ENCODE data around the gene GALR2. TPM values are rescaled to one million over a fixed set of nuclear protein-coding genes. Genes with fewer than 3 reads are reported as not detected.

Gene GALR2
- total RNA-seq = not detected in 2 replicates
- long read RNA-seq = 0 reads

- no peak within 1 kb of the TSS for H3K27ac Mint-ChIP-seq (ENCODE audit: unreplicated experiment)
- H3K4me3 Mint-ChIP-seq = peak within 1 kb of the TSS; percentile 78
- peaks cover 67% of the 10 kb centered on the region for H3K27me3 Mint-ChIP-seq (ENCODE audit: low read depth)
- H3K36me3 Mint-ChIP-seq (ENCODE audit: low read depth) = no peaks in the 10 kb centered on the region
- TF ChIP-seq CTCF (conservative IDR thresholded peaks at IDR 0.05) = no peak
- H3K9me3 Mint-ChIP-seq = no peaks in the 10 kb centered on the region
- peak; percentile 9 for DNase-seq (ENCODE audit: low read depth, low spot score)
- H3K4me1 Mint-ChIP-seq = peaks cover 35% of the 10 kb centered on the region
These were observed at the start of gene GALR2 for GRCh38 chr17:76074390-76075363. TSS of gene GALR2 (plus strand) at chr17:76074781. CDS start at chr17:76074884, 103 bp downstream.

DNA sequence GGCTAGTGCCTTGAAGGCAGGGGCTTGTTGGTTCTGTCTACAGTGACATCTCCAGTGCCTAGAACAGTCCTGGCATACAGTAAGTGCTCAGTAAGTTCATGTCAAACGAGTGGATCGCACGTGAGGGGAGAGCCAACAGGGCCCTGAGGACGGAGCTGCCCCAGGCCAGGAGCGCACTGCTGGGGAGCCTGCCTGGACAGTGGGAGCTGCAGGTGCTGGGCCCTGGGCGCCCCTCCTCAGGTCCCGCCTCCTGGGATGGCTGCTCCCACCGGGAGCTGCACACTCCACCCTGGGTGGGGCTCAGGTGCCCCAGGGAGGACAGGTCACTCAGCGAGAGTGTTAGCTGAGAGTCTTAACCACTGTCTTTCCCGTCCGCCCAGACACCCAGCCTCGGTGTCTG, 49.3 kb upstream of the GALR2 start:
- Mint-ChIP-seq H3K27me3 (ENCODE audit: low read depth) (no peaks in the 10 kb centered on the region), H3K27ac (ENCODE audit: unreplicated experiment) (no peak overlapping the region), H3K4me3 (no peak overlapping the region), H3K36me3 (ENCODE audit: low read depth) (no peaks in the 10 kb centered on the region), H3K9me3 (no peaks in the 10 kb centered on the region), H3K4me1 (peaks cover 14% of the 10 kb centered on the region)
- no peak for DNase-seq (ENCODE audit: low read depth, low spot score)
- no peak for TF ChIP-seq CTCF (conservative IDR thresholded peaks at IDR 0.05)

GRCh38 chr17:76026714-76027158, 47.8 kb upstream of the GALR2 start:
- Mint-ChIP-seq H3K4me3 (no peak overlapping the region), H3K9me3 (no peaks in the 10 kb centered on the region), H3K36me3 (ENCODE audit: low read depth) (no peaks in the 10 kb centered on the region), H3K27ac (ENCODE audit: unreplicated experiment) (no peak overlapping the region), H3K27me3 (ENCODE audit: low read depth) (no peaks in the 10 kb centered on the region), H3K4me1 (peaks cover 14% of the 10 kb centered on the region)
- TF ChIP-seq CTCF (conservative IDR thresholded peaks at IDR 0.05) = no peak
- no peak for DNase-seq (ENCODE audit: low read depth, low spot score)

DNA sequence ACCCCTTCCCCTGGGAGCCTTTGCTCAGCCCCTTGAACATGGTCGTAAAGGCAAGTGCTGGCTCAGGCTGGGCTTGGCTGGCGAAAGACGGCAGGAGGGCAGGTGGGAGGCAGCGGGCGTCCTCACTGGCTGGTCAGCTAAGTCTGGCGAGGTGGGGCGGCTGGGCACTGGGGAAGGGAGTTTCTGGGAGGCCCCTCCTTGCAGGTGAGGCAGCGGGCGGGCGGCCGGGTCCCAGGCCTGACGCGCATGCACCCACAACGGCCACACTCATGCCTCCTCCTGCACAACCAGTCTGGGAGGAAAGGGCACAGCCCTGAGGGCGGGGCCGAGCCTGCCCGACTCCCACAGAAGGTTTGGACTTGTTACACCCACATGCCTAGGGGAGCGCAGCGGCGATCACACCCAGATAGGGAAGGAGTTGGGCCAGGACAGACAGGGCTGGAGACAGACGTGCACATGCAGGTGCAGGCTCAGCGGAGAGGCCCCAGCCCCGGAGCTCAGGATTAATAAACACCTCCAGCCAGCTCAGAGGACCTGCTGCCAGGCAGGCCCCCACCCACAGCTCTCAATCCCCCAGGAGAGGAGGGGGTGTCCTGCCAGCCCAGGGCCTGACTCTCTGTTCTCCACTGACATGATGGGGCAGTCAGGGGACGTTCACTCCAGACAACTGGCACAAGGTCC, 47.3 kb upstream of the GALR2 start, which contains the start of gene EVPL:
Gene EVPL (minus strand): TSS at position 148 of the 681 bp plus-strand sequence. CDS start 108 bp downstream, at position 40.
- Mint-ChIP-seq H3K36me3 (ENCODE audit: low read depth) (no peaks in the 10 kb centered on the region), H3K27ac (ENCODE audit: unreplicated experiment) (no peak within 1 kb of the TSS), H3K4me1 (peaks cover 14% of the 10 kb centered on the region), H3K4me3 (no peak within 1 kb of the TSS), H3K9me3 (no peaks in the 10 kb centered on the region), H3K27me3 (ENCODE audit: low read depth) (no peaks in the 10 kb centered on the region)
- no peak for TF ChIP-seq CTCF (conservative IDR thresholded peaks at IDR 0.05)
- DNase-seq (ENCODE audit: low read depth, low spot score) = no peak

- peaks cover 14% of the 10 kb centered on the region for H3K4me1 Mint-ChIP-seq
- no peak overlapping the region for H3K4me3 Mint-ChIP-seq
- H3K27ac Mint-ChIP-seq (ENCODE audit: unreplicated experiment) = no peak overlapping the region
- H3K36me3 Mint-ChIP-seq (ENCODE audit: low read depth) = no peaks in the 10 kb centered on the region
- no peak for TF ChIP-seq CTCF (conservative IDR thresholded peaks at IDR 0.05)
- no peak for DNase-seq (ENCODE audit: low read depth, low spot score)
- H3K9me3 Mint-ChIP-seq = no peaks in the 10 kb centered on the region
- no peaks in the 10 kb centered on the region for H3K27me3 Mint-ChIP-seq (ENCODE audit: low read depth)
These were observed 42.4 kb upstream of the GALR2 start for GRCh38 chr17:76032073-76032779.
